Measurements from ENCODE around the gene ANXA6. TPM values are rescaled to one million over a fixed set of nuclear protein-coding genes. Genes with fewer than 3 reads are reported as not detected.

ANXA6 gene
- total and polyA plus RNA-seq, 2 of the 4 experiments (the other 2 are of a cell fraction): 355 to 610 TPM

- Histone ChIP-seq H3K9me1 (ENCODE audit: insufficient read depth, low read length) (peaks cover 10% of the 10 kb centered on the region), H2BK20ac (ENCODE audit: low read depth, low read length) (no peak overlapping the region), H2BK15ac (ENCODE audit: low read depth, low read length) (no peak overlapping the region), H3K23ac (ENCODE audit: low read depth, low read length) (no peak overlapping the region), H2AFZ (replicated peaks; ENCODE audit: low read length, poor library complexity) (no peak overlapping the region), H3K4me2 (ENCODE audit: low read depth, low read length) (no peak overlapping the region), H2AK5ac (ENCODE audit: low read depth, low read length) (no peak overlapping the region), H2AK9ac (replicated peaks; ENCODE audit: low read depth, low read length, poor library complexity) (no peak overlapping the region), H3K27me3 (ENCODE audit: control insufficient read depth, insufficient read depth, low read length) (no peaks in the 10 kb centered on the region), H3K9me3 (ENCODE audit: control insufficient read depth, insufficient read depth, low read length) (no peaks in the 10 kb centered on the region), H3K56ac (ENCODE audit: extremely low read depth, insufficient read depth, low read length) (no peak overlapping the region), H3K18ac (ENCODE audit: low read depth, low read length) (no peak overlapping the region), H3K4me3 (ENCODE audit: insufficient read depth, low read depth, low read length) (no peak overlapping the region), H4K8ac (ENCODE audit: low read depth in 2 of 2, low read length in 2 of 2) (no peak overlapping the region), H2BK5ac (ENCODE audit: low read depth, low read length, poor library complexity, severe bottlenecking) (no peak overlapping the region), H3K4me1 (ENCODE audit: control insufficient read depth, insufficient read depth, low read length) (peaks cover 6% of the 10 kb centered on the region; the same call in 1 of the 2 replicates), H3K27ac (ENCODE audit: insufficient read depth, low read length) (no peak overlapping the region), H3K79me1 (ENCODE audit: low read depth in 1 of 2, low read length in 2 of 2) (peaks cover 5 to 54% of the 10 kb centered on the region in 2 experiments; a peak in 3 of 4 replicates), H3K4ac (ENCODE audit: low read depth, low read length) (no peak overlapping the region), H4K5ac (ENCODE audit: low read depth, low read length) (no peak overlapping the region), H3K36me3 (ENCODE audit: control insufficient read depth, insufficient read depth, low read length) (peaks cover 45% of the 10 kb centered on the region), H3K9ac (ENCODE audit: low read depth, low read length) (no peak overlapping the region), H4K91ac (ENCODE audit: insufficient read depth, low read depth, low read length) (no peak overlapping the region), H3K14ac (replicated peaks; ENCODE audit: low read depth, low read length) (no peak overlapping the region), H2BK120ac (ENCODE audit: low read depth, low read length) (no peak overlapping the region), H4K20me1 (ENCODE audit: insufficient read depth, low read length) (peaks cover 10% of the 10 kb centered on the region)
- DNase-seq (no peak), ATAC-seq (ENCODE audit: low read depth) (no peak)
- dilution Hi-C loops (cut with HindIII; ENCODE audit: low sequenced_read_pairs, unreplicated experiment) (no loop called here), intact Hi-C loops (cut with micrococcal nuclease) (no loop called here), in situ Hi-C loops (cut with MboI; ENCODE audit: low sequenced_read_pairs) (loop anchor here (5.0 kb wide), 1 partner anchor 63 kb away; no protein-coding TSS in a partner anchor)
- ChIA-PET CTCF (interaction anchor here (4.0 kb wide), 1 partner anchor 61 kb away, joined by 61 read pairs; no protein-coding TSS in a partner anchor), POLR2A (ENCODE audit: unreplicated experiment) (no interaction called here)
- WGBS, 2 experiments (ENCODE audit: extremely low coverage in 2 of 2, insufficient read length in 1 of 2): no CpG with 5 or more reads among the region's 4 CpGs
- TF ChIP-seq BHLHE40 (IDR thresholded peaks at IDR 0.05; ENCODE audit: low read depth, low read length) (no peak), RFX5 (IDR thresholded peaks at IDR 0.05; ENCODE audit: low read depth, low read length) (no peak), USF2 (IDR thresholded peaks at IDR 0.05; ENCODE audit: low read depth, low read length) (no peak), MXI1 (IDR thresholded peaks at IDR 0.05; ENCODE audit: borderline replicate concordance, low read depth, low read length) (no peak), RAD21 (IDR thresholded peaks at IDR 0.05; ENCODE audit: low read length) (no peak), CTCF (conservative IDR thresholded peaks at IDR 0.05; ENCODE audit: low read depth, low read length) (no peak), MAZ (IDR thresholded peaks at IDR 0.05; ENCODE audit: borderline replicate concordance, low read depth, low read length) (no peak), FOS (IDR thresholded peaks at IDR 0.05; ENCODE audit: low read depth, low read length) (no peak), MAFK (IDR thresholded peaks at IDR 0.05; ENCODE audit: low read depth, low read length) (no peak), POLR2A (IDR thresholded peaks at IDR 0.05; ENCODE audit: low read depth, low read length) (no peak), ELK1 (IDR thresholded peaks at IDR 0.05; ENCODE audit: borderline replicate concordance, low read depth, low read length) (no peak), SMC3 (IDR thresholded peaks at IDR 0.05; ENCODE audit: low read depth, low read length) (no peak), CEBPB (IDR thresholded peaks at IDR 0.05; ENCODE audit: low read depth, low read length) (no peak), NFE2L2 (IDR thresholded peaks at IDR 0.05; ENCODE audit: low read depth, low read length) (no peak), CHD1 (IDR thresholded peaks at IDR 0.05; ENCODE audit: low read depth, low read length) (no peak), RCOR1 (IDR thresholded peaks at IDR 0.05; ENCODE audit: insufficient replicate concordance, low read length) (no peak)
- no TSS peak for BruUV-seq (replicated peaks)
Observed at GRCh38 chr5:151053796-151054462, 103.7 kb downstream of the ANXA6 start.

All from IMR-90 (cell line).